Activated B cell treated with CpG ODN at 0.5 μM for 24 hours (primary cell): ENCODE measurements around the gene RIOK3. TPM values are rescaled to one million over a fixed set of nuclear protein-coding genes. Genes with fewer than 3 reads are reported as not detected.
A peak's percentile ranks its signal among the peaks of the same experiment; 100 is the strongest.
"Not testable (repeated sequence)": the region's sequence is repeated elsewhere in the genome, so short reads cannot be mapped to it uniquely, and the experiment has no call there.

Experiments
- ATAC-seq: fragments of 200-7000 bp; cut with Tn5 transposase; one replicate; pipeline ENCODE4 v1.10.0; 2021; ENCODE audit warnings: low read depth, mild to moderate bottlenecking, moderate library complexity
- CTCF ChIA-PET: fragments of 350-600 bp; sonication (Branson Sonifier 250); formaldehyde crosslinking; loops from one replicate; lab custom pipeline; 2021; ENCODE audit warnings: antibody characterized with exemption; lab: Charles Lee
- POLR2A ChIA-PET: fragments of 350-600 bp; sonication (Branson Sonifier 250); formaldehyde crosslinking; loops from one replicate; lab custom pipeline; 2021; ENCODE audit warnings: antibody characterized with exemption; lab: Charles Lee
- DNase-seq: peaks from one replicate; pipeline ENCODE4 v3.0.0; 2022
- H3K27ac Mint-ChIP-seq: one replicate; pipeline ENCODE4 v1.8.0; 2020; ENCODE audit warnings: mixed read lengths
- H3K27me3 Mint-ChIP-seq: one replicate; pipeline ENCODE4 v1.8.0; 2021; ENCODE audit warnings: mixed read lengths
- H3K36me3 Mint-ChIP-seq: one replicate; pipeline ENCODE4 v1.8.0; 2021; ENCODE audit warnings: low read depth, mixed read lengths
- H3K4me1 Mint-ChIP-seq: one replicate; pipeline ENCODE4 v1.8.0; 2021; ENCODE audit warnings: mixed read lengths
- H3K4me3 Mint-ChIP-seq: one replicate; pipeline ENCODE4 v1.8.0; 2020; ENCODE audit warnings: mild to moderate bottlenecking, mixed read lengths
- H3K9me3 Mint-ChIP-seq: one replicate; pipeline ENCODE4 v1.8.0; 2020; ENCODE audit warnings: mixed read lengths
- CTCF ChIP-seq: fragments of 200-600 bp; IDR thresholded peaks from one replicate; pipeline ENCODE4 v1.8.0; 2022; ENCODE audit warnings: antibody characterized with exemption, mild to moderate bottlenecking
- intact Hi-C: fragments of 100-400 bp; cut with micrococcal nuclease; formaldehyde crosslinking; loops from one replicate; pipeline ENCODE4 v1.15.1; 2024
- total RNA-seq: library from RNA; stranded (reverse); gene quantifications from 2 replicates; pipeline ENCODE4 v1.2.3, GENCODE V29; 2022

RIOK3 gene
- total RNA-seq, 1 donor from 2014 or later: 92.4 TPM

GRCh38 chr18:23479829-23480505 lies 26.9 kb downstream of the RIOK3 start:
- TF ChIP-seq CTCF: no peak
- no peaks in the 10 kb centered on the region for H3K27me3 Mint-ChIP-seq
- H3K4me1 Mint-ChIP-seq: peaks cover 62% of the 10 kb centered on the region
- peak; percentile 91 for ATAC-seq
- H3K4me3 Mint-ChIP-seq: peak overlapping the region; percentile 59
- POLR2A ChIA-PET: interaction anchor here (0.6 to 4.7 kb wide), 10 partner anchors 8 to 130 kb away, joined by 3 to 36 read pairs (median 6); partner anchors contain the start of genes RIOK3 and RMC1
- H3K27ac Mint-ChIP-seq: peak overlapping the region; percentile 93
- DNase-seq: no peak
- intact Hi-C loops: loop anchor here (1.0 to 2.0 kb wide), 5 partner anchors 8 to 27 kb away; partner anchors contain the start of genes RIOK3 and RMC1
- CTCF ChIA-PET: interaction anchor here (0.6 to 3.6 kb wide), 4 partner anchors 18 to 697 kb away, joined by 3 to 27 read pairs (median 6); no protein-coding TSS in a partner anchor
- no peaks in the 10 kb centered on the region for H3K9me3 Mint-ChIP-seq
- peaks cover 66% of the 10 kb centered on the region for H3K36me3 Mint-ChIP-seq

GRCh38 chr18:23484561-23485182 lies 31.6 kb downstream of the RIOK3 start:
- Mint-ChIP-seq H3K27ac (peak overlapping the region; percentile 41), H3K27me3 (no peaks in the 10 kb centered on the region), H3K4me1 (peaks cover 73% of the 10 kb centered on the region), H3K9me3 (no peaks in the 10 kb centered on the region), H3K4me3 (no peak overlapping the region), H3K36me3 (peaks cover 27% of the 10 kb centered on the region)
- ChIA-PET POLR2A (interaction anchor here (0.8 to 2.5 kb wide), 3 partner anchors 11 to 32 kb away, joined by 3 to 10 read pairs (median 4); partner anchors contain the start of genes RIOK3 and RMC1), CTCF (interaction anchor here (2.4 kb wide), 1 partner anchor 14 kb away, joined by 8 read pairs; no protein-coding TSS in a partner anchor)
- TF ChIP-seq CTCF: no peak
- no peak for DNase-seq
- intact Hi-C loops: no loop called here
- ATAC-seq: no peak

GRCh38 chr18:23485386-23485785 lies 32.3 kb downstream of the RIOK3 start:
- TF ChIP-seq CTCF: no peak
- Mint-ChIP-seq H3K9me3 (no peaks in the 10 kb centered on the region), H3K36me3 (peaks cover 20% of the 10 kb centered on the region), H3K27ac (peak overlapping the region; percentile 41), H3K27me3 (no peaks in the 10 kb centered on the region), H3K4me1 (peaks cover 71% of the 10 kb centered on the region), H3K4me3 (no peak overlapping the region)
- DNase-seq (no peak), ATAC-seq (no peak)
- POLR2A ChIA-PET: interaction anchor here (0.8 kb wide), 1 partner anchor 32 kb away, joined by 3 read pairs; the partner anchor contains the start of gene RIOK3
- CTCF ChIA-PET: interaction anchor here (2.4 kb wide), 1 partner anchor 14 kb away, joined by 8 read pairs; no protein-coding TSS in a partner anchor
- intact Hi-C loops: no loop called here

- no peaks in the 10 kb centered on the region for H3K9me3 Mint-ChIP-seq
- no peaks in the 10 kb centered on the region for H3K27me3 Mint-ChIP-seq
- peaks cover 8% of the 10 kb centered on the region for H3K36me3 Mint-ChIP-seq
- ATAC-seq: peak; percentile 81
- intact Hi-C loops: loop anchor here (1.0 kb wide), 3 partner anchors 8 to 15 kb away; partner anchors contain the start of gene RMC1
- no peak for TF ChIP-seq CTCF
- peak overlapping the region; percentile 82 for H3K4me3 Mint-ChIP-seq
- ChIA-PET CTCF (interaction anchor here (0.8 to 2.3 kb wide), 6 partner anchors 9 to 34 kb away, joined by 4 to 28 read pairs (median 4); partner anchors contain the start of gene RMC1), POLR2A (interaction anchor here (0.6 to 2.0 kb wide), 14 partner anchors 8 to 572 kb away, joined by 3 to 33 read pairs (median 5); partner anchors contain the start of genes NPC1, RIOK3 and RMC1)
- peak overlapping the region; percentile 97 for H3K27ac Mint-ChIP-seq
- peak; percentile 29 for DNase-seq
- H3K4me1 Mint-ChIP-seq: peaks cover 61% of the 10 kb centered on the region
These were observed 34.9 kb downstream of the RIOK3 start for GRCh38 chr18:23487738-23488570.

GRCh38 chr18:23489586-23489985 lies 36.5 kb downstream of the RIOK3 start:
- CTCF ChIA-PET, DNase-seq, H3K9me3 Mint-ChIP-seq, H3K36me3 Mint-ChIP-seq, H3K27me3 Mint-ChIP-seq, intact Hi-C loops, ATAC-seq: not testable (repeated sequence)
- Mint-ChIP-seq H3K27ac (peak overlapping the region; percentile 59), H3K4me3 (peak overlapping the region; percentile 19), H3K4me1 (peaks cover 51% of the 10 kb centered on the region)
- POLR2A ChIA-PET: interaction anchor here (0.7 to 1.0 kb wide), 2 partner anchors 9 to 264 kb away, joined by 3 to 5 read pairs; no protein-coding TSS in a partner anchor
